Ovary (tissue), 3 donors: ENCODE results near the gene WASF1.

Experiments used
- EP300 ChIP-seq: sonication (generic); formaldehyde crosslinking; IDR thresholded peaks from one replicate; pipeline ENCODE4 v1.6.1; 2017; ENCODE audit warnings: antibody characterized with exemption
- POLR2A ChIP-seq: fragments of 450-650 bp; IDR thresholded peaks from one replicate; pipeline ENCODE4 v1.6.1; 2017; ENCODE audit warnings: antibody characterized with exemption, mild to moderate bottlenecking, moderate library complexity
- TF ChIP-seq, protein P1 (sequence below), 3 donors: fragments of 450-650 bp in 2 of 3; fragments of 200-600 bp in 1 of 3; IDR thresholded peaks; one replicate each; pipeline versions ENCODE4 v1.5.1 to v1.8.0; 2016 to 2022; ENCODE audit warnings: antibody characterized with exemption in 3 of 3, mild to moderate bottlenecking in 1 of 3
- donor health status: DM: no; HTN: no; CAD: no.

DNA sequence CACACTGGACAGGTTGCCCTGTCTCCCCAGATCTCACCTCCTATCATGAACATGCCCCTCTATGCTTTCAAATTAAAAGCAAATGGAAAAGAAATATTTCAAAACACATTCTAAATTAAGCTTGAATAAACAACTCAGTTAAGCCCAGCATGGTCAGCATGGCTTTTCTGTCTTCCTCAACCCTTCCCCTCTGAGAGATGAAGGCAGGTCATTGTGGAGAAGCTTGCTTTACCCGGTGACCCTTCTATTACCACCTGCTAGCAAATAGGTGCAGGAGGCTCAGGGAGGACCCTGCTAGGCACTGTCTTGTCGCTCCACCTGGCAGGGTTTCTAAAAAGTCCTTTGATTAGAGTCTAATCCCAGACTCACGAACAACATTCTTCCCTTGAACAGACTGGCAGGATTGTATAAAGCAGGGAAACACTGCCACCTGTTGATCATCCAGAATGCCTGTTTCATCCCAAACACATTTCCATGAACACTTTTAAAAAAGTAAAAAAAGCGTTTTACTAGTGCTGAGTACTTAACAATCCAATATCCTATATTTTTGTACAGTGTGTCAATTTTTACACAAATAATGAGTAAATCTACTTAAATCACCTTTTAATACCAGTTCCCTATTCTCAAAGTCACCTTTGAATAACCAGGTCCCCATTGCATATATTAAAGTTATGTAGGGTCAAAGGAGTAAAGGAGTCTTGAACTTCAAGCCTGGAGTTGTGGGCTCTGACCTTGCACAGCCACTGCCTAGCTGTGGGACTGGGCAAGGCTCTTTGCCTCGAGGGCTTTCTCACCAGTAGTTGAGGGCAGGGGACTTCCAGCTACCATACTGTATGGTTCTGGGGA is 125.9 kb downstream of the WASF1 start:
- no peak for TF ChIP-seq EP300
- TF ChIP-seq, protein P1, sequence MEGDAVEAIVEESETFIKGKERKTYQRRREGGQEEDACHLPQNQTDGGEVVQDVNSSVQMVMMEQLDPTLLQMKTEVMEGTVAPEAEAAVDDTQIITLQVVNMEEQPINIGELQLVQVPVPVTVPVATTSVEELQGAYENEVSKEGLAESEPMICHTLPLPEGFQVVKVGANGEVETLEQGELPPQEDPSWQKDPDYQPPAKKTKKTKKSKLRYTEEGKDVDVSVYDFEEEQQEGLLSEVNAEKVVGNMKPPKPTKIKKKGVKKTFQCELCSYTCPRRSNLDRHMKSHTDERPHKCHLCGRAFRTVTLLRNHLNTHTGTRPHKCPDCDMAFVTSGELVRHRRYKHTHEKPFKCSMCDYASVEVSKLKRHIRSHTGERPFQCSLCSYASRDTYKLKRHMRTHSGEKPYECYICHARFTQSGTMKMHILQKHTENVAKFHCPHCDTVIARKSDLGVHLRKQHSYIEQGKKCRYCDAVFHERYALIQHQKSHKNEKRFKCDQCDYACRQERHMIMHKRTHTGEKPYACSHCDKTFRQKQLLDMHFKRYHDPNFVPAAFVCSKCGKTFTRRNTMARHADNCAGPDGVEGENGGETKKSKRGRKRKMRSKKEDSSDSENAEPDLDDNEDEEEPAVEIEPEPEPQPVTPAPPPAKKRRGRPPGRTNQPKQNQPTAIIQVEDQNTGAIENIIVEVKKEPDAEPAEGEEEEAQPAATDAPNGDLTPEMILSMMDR (IDR thresholded peaks at IDR 0.05), result peak; percentile 45 to 81 (median 58)
- no peak for TF ChIP-seq POLR2A
